Body of pancreas (tissue), 4 donors: Measurements from ENCODE around the gene QSOX1.

Experiments used
- CTCF ChIP-seq, 7 experiments: fragments of 450-650 bp in 4 of 7; fragments of 200-600 bp in 3 of 7; sonication (generic) in 3 of 7; IDR thresholded peaks; one replicate each; pipeline ENCODE4 v1.5.1; 2016 to 2019; ENCODE audit warnings: antibody characterized with exemption in 7 of 7
- POLR2A ChIP-seq, 3 donors: fragments of 450-650 bp; IDR thresholded peaks; one replicate each; pipeline ENCODE4 v1.6.1; 2016; ENCODE audit warnings: antibody characterized with exemption in 3 of 3, mild to moderate bottlenecking in 2 of 3

GRCh38 chr1:180112984-180113647, 41.6 kb upstream of the QSOX1 start:
- no peak for TF ChIP-seq CTCF (IDR thresholded peaks at IDR 0.05)
- no peak for TF ChIP-seq POLR2A (IDR thresholded peaks at IDR 0.05)
